Stimulated activated CD4-positive, alpha-beta T cell treated with anti-CD3 and anti-CD28 coated beads, TNF-alpha, amount 100 ng/mL, for 48 hours (primary cell): ENCODE measurements around the gene ATP6V1B1.

Experiments used
- DNase-seq, 3 donors: peaks; one replicate each; pipeline ENCODE4 v3.0.0-alpha.2; 2020; ENCODE audit warnings: low read depth in 3 of 3

Gene ATP6V1B1

GRCh38 chr2:70935468-70936164, at the start of gene ATP6V1B1:
TSS of gene ATP6V1B1 (plus strand) at chr2:70935900. CDS start at chr2:70935955, 55 bp downstream.
- no peak for DNase-seq

GRCh38 chr2:70886541-70886987, 49.1 kb upstream of the ATP6V1B1 start:
- DNase-seq: no peak

GRCh38 chr2:70887208-70887549, 48.5 kb upstream of the ATP6V1B1 start:
- no peak for DNase-seq

- peak in 1 of 3 donors; percentile 58 for DNase-seq
Observed at GRCh38 chr2:70887550-70888246, 48.0 kb upstream of the ATP6V1B1 start.

GRCh38 chr2:70888366-70888922, 47.3 kb upstream of the ATP6V1B1 start:
- no peak for DNase-seq

- DNase-seq: no peak
Observed at GRCh38 chr2:70888923-70889715, 46.6 kb upstream of the ATP6V1B1 start.

- DNase-seq: no peak
Observed at GRCh38 chr2:70889716-70890037, 46.0 kb upstream of the ATP6V1B1 start.

GRCh38 chr2:70890469-70891065, 45.1 kb upstream of the ATP6V1B1 start:
- no peak for DNase-seq

- DNase-seq: no peak
Observed at GRCh38 chr2:70891572-70892357, 43.9 kb upstream of the ATP6V1B1 start.

GRCh38 chr2:70892750-70893149, 43.0 kb upstream of the ATP6V1B1 start:
- DNase-seq: no peak

- no peak for DNase-seq
Observed at GRCh38 chr2:70893186-70893585, 42.5 kb upstream of the ATP6V1B1 start.

GRCh38 chr2:70894765-70895164, 40.9 kb upstream of the ATP6V1B1 start:
- DNase-seq: no peak

GRCh38 chr2:70895249-70895648, 40.5 kb upstream of the ATP6V1B1 start:
- no peak for DNase-seq

- DNase-seq: no peak
Observed at GRCh38 chr2:70895998-70896764, 39.5 kb upstream of the ATP6V1B1 start.

GRCh38 chr2:70896765-70897202, 38.9 kb upstream of the ATP6V1B1 start:
- no peak for DNase-seq

- no peak for DNase-seq
Observed at GRCh38 chr2:70897203-70897976, 38.3 kb upstream of the ATP6V1B1 start.

- DNase-seq: no peak
Observed at GRCh38 chr2:70897977-70898226, 37.8 kb upstream of the ATP6V1B1 start.

- no peak for DNase-seq
Observed at GRCh38 chr2:70898363-70899240, 37.1 kb upstream of the ATP6V1B1 start.
